GM13976 (cell line): ENCODE data around the gene CALML6.

Source experiments
- DNase-seq: peaks from one replicate; pipeline ENCODE4 v3.0.0; 2012; ENCODE audit warnings: low spot score
- in situ Hi-C: fragments of 300-500 bp; cut with MboI; formaldehyde crosslinking; loops from one replicate; pipeline ENCODE4 v1.12.0; 2022; ENCODE audit warnings: low sequenced_read_pairs, mixed read lengths, inconsistent platforms; ENCODE audit not compliant: unreplicated experiment
- TF ChIP-seq, protein P1 (sequence below): IDR thresholded peaks from 2 replicates; pipeline ENCODE4 v1.5.1; 2012; ENCODE audit warnings: borderline replicate concordance, mild to moderate bottlenecking; ENCODE audit not compliant: insufficient read depth; ENCODE audit errors: extremely low read depth, missing control alignments, control extremely low read depth

Gene CALML6

DNA sequence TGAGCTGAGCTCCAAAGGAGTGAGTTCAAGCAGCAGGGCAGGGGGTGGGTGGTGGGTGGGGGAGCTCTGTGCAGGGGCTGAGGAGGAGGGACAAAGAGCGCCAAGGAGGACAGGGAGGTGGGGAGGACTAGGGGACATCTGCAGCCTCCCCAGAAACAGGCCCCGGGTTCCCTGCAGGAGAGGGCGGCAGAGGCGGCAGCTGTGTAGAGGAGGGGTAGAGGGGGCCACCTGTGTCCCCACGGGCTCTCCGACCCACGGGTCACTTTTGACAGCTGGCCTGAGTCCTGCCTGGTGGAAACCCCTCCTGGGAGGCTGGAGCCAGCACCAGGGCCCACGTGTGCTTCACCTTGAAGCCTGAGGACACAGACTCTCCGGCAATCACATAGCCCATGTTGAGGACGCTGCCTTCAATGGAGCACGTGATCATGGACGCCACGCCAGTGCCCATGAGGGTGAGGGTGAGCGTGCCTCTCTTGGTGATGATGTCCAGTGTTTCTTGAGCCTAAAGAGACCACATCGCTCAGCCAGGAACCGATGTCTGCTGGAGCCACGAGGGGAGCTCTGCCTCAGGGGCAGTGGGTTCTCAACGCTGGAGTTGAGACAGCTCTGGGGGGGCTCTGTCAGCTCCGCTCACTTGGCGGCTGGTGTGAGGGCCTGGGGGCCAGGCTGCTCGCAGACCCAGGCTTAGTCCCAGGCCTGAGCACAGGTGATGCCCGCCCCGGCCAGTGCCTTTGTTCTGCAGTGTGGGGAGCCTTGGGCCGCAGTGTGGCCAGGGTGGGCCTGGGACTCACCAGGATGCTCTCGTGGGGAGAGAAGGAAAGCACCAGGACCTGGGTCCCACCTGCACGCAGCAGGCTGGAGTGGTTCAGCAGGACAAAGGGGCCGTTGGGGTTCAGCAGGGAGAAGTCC, 10.6 kb downstream of the CALML6 start:
- TF ChIP-seq, protein P1, sequence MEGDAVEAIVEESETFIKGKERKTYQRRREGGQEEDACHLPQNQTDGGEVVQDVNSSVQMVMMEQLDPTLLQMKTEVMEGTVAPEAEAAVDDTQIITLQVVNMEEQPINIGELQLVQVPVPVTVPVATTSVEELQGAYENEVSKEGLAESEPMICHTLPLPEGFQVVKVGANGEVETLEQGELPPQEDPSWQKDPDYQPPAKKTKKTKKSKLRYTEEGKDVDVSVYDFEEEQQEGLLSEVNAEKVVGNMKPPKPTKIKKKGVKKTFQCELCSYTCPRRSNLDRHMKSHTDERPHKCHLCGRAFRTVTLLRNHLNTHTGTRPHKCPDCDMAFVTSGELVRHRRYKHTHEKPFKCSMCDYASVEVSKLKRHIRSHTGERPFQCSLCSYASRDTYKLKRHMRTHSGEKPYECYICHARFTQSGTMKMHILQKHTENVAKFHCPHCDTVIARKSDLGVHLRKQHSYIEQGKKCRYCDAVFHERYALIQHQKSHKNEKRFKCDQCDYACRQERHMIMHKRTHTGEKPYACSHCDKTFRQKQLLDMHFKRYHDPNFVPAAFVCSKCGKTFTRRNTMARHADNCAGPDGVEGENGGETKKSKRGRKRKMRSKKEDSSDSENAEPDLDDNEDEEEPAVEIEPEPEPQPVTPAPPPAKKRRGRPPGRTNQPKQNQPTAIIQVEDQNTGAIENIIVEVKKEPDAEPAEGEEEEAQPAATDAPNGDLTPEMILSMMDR: no peak
- no peak for DNase-seq
- in situ Hi-C loops: no loop called here

DNA sequence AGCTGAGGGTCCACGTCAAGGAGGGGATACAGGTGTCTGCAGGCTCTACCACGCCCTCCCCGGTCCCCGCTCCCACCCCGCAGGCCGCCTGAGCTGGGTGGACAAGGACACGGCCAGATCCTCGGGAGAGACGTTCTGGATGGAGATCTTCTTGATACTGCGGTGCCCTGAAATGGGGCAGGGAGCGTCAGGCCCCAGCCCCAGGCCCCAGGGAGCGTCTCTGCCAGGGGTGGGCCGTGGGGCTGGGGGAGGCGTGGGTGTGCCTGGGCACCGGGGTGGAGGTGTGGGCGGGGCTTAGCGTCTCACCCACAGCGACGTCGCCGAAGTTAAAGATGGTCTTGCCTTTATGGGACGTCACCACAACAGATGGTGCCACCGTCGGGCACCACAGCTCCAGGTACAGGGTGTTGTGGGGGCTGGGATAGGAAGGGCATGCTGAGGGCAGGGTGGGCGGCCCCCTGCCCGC, 11.3 kb downstream of the CALML6 start:
- in situ Hi-C loops: no loop called here
- no peak for DNase-seq
- TF ChIP-seq, protein P1: no peak

DNA sequence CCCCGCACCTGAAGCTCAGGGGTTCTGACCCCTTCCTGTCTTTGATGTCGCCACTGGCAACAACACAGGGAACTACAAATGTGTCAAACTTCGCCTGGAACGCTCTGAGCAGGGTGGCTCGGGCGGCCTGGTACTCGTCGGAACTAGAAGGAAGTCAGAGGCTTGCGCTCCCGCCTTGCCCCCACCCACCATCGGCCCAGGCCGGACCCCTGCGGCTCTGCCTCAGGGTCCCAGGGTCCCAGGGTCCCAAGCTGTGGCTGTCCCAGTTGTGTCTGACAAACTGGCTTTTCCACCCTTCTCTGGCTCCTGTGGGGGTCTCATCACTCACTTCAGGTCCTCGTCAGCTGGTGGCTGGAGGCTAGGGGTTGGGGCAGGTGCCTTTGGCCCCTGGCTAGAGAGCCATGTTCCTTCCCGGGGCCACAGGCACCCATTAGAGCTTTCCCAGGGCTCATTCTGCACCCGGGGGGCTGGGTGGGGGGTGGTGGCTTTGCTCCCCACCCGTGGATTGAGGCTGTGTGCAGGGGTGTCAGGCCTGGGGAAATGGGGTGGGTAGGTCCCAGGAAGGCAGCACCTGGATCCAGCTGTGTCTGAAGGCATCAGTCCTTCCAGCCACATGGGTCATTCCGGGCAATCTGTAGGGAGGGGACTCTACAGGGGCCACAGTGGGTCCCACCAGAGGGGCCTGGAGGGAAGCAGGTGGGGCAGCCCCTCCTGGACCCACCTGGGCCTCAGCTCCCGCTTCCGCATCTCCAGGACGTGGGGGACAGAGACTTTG, 12.0 kb downstream of the CALML6 start:
- TF ChIP-seq, protein P1: no peak
- in situ Hi-C loops: no loop called here
- no peak for DNase-seq

DNA sequence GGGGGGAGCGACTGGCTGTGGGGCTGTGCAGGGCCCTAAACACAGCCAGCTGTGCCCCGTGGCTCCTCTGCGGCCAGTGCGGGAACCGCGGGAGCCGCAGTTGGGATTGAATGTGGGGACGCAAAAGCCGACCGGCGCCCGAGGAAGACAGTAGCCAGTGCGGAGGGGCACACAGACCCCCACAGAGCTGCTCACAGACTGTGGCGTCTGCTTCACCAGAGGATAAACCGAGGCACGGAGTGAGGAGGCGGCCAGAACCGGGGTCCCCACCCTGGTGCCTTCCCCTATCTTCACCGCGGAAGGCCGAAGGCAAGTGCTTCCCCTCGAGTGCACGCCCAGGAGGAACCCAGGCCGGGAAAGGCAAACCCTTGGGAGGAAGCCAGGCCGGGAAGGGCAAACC, 12.7 kb downstream of the CALML6 start:
- no peak for DNase-seq
- TF ChIP-seq, protein P1: no peak
- in situ Hi-C loops: no loop called here

DNA sequence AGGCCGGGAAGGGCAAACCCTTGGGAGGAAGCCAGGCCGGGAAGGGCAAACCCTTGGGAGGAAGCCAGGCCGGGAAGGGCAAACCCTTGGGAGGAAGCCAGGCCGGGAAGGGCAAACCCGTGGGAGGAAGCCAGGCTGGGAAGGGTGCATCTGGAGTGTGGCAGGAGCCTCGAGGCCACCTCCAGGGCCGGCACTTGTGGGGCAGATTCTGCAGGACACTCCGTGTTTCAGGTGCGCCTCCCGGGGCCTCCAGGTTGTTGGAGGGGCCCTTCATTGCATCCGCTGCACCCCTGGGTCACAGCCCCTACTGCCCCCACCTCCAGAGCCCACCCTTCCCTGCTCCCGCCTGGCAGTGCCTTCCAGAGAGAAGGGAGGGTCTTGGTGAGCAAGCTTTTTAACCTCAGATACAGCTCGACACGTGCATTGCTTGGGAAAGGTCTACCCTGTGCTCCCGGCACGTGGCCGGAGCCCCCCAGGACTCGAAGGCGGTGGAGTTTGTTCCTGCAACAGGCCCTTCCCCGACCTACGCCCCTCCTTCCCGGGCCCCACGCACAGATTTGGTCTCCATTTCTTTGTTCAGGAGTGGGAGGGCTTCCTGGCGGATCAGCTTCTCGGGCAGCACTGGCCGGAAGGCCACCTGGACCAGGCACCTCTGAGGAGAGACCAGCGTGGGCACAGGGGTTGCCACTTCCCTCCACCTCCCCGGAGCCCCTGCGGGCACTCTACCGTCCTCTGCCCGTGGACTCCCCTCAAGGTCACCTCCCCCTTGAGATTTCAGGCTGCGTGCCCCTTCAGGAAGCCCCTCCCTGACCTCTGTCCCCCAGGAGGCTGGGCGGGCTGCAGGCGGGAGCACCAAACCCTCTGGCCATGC, 13.4 kb downstream of the CALML6 start:
- TF ChIP-seq, protein P1: no peak
- no peak for DNase-seq
- in situ Hi-C loops: no loop called here
